HuH-7 (cell line): Measurements from ENCODE around the gene TMEM179B.
"Not testable (repeated sequence)": the region's sequence is repeated elsewhere in the genome, so short reads cannot be mapped to it uniquely, and the experiment has no call there.

ENCODE experiments used
- DNase-seq: peaks from one replicate; pipeline ENCODE4 v3.0.0; 2011; ENCODE audit warnings: low spot score

TMEM179B gene

DNA sequence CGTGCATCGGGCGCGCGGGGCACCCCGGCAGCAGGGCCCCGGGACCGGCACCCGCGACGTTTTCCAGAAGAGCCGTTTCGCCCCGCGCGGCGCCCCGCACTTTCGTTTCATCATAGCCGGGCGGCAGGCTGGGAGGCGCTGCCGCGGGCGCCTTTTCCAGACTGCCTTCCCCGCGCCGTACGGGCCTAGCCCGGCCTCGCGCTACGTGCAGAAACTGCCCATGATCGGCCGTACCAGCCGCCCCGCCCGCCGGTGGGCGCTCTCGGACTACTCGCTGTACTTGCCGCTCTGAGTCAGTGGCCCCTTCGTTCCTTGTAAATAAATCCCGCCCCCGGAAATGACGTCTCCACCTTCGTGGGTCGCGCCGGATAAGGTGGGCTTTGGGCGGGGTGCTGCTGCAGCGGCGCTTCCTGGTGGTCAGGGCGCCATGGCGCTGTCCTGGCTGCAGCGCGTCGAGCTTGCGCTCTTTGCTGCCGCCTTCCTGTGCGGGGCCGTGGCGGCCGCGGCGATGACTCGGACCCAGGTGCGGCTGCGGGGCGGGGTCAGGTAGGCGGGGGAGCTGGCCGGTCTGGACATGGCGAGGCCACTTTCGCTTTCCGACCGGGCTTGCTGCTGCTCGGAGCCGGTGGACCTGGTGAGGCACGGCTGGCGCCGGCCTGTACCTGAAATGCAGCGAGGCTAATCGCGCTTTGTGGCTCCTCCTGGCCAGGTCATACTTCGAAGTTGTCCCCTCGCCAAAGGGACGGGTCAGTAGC is at the start of gene TMEM179B:
Gene TMEM179B (plus strand): TSS at position 398 of the 755 bp plus-strand sequence. CDS start 30 bp downstream, at position 428.
- peak; percentile 94 for DNase-seq

GRCh38 chr11:62747475-62748160 is 39.6 kb upstream of the TMEM179B start:
- DNase-seq = no peak

DNA sequence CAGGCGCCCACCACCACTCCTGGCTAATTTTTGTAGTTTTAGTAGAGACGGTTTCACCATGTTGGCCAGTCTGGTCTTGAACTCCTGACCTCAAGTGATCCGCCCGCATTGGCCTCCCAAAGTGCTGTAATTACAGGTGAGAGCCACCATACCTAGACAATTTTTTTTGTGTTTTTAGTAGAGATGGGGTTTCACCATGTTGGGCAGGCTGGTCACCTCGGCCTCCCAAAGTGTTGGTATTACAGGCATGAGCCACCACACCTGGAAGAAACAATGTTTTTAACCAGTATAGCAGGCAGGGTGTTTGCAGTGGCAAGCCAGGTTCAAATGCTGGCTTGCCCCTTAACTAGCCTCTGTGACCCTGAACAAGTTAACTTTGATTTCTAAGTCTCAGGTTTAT is 37.3 kb upstream of the TMEM179B start:
- not testable (repeated sequence) for DNase-seq

- DNase-seq = no peak
Observed at GRCh38 chr11:62752177-62752785, 34.9 kb upstream of the TMEM179B start.

GRCh38 chr11:62752994-62753735 is 34.0 kb upstream of the TMEM179B start:
- no peak for DNase-seq

GRCh38 chr11:62753736-62754603 is 33.2 kb upstream of the TMEM179B start, which contains the start of gene ZBTB3:
ZBTB3 (minus strand) TSS chr11:62754160; CDS start chr11:62753664, 496 bp downstream.
- peak; percentile 82 for DNase-seq

- DNase-seq = no peak
Observed at GRCh38 chr11:62755086-62755615, 32.1 kb upstream of the TMEM179B start.

DNA sequence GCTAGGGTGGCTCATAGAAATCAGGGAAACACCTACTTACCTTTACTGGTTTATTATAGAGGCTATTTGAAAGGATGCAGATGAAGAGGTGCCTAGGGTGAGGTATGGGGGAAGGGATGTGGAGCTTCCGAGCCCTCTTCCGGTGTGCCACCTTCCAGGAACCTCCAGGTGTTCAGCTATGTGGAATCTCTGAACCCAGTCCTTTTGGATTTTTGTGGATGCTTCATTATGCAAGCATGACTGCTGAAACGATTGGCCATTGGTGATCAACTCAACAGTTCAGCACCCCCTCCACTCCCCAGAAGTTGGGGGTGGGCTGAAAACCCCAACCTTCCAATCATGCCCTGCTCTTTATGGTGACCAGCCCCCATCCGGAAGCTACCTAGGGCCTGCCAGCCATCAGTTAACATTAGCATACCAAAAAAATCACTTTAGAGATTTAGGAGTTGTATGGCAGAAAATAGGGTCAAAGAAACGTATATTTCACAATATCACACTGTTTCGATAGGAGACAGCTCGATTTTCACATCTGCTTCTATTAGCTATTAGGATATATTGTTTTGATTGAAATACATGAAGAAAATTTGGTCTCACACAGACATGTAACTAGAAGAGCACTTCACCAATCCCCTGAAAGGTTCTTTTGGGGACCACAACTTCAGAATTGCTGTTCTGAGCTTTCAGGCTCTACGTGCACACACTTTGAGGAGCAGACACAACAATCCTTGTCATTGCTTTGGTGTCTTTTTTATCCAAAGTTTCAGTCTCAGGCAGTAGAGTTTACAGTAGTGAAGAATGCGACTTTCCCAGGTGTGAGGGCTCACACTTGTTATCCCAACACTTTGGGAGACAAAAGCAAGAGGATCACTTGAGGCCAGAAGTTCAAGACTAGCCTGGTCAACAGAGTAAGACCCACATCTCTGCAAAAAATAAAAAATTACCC is 29.1 kb upstream of the TMEM179B start:
- DNase-seq = no peak

GRCh38 chr11:62760867-62761227 is 26.4 kb upstream of the TMEM179B start:
- DNase-seq = not testable (repeated sequence)

DNA sequence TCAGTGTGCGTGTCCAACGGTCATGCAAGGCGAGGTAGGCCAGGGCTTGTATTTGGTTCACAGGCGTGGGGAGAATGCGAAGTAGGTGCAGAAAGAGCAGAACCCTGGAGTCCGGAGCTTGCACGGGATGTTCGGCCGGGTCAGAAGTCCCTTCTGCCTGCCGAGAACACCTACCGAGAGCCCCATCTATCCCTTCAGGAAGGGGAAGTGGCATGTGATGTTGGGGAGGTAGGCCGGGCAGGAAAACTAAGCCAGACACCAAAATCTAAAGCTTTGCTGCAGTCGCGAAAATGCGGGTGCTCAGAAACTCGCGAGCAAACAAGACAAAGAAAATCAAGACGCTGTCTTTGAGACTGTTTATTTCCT is 16.4 kb upstream of the TMEM179B start:
- DNase-seq = no peak

GRCh38 chr11:62771144-62772021 is 15.8 kb upstream of the TMEM179B start, which contains the start of gene TAF6L:
TAF6L (plus strand) TSS chr11:62771396; CDS start chr11:62775784, 4,388 bp downstream.
- peak; percentile 93 for DNase-seq

DNA sequence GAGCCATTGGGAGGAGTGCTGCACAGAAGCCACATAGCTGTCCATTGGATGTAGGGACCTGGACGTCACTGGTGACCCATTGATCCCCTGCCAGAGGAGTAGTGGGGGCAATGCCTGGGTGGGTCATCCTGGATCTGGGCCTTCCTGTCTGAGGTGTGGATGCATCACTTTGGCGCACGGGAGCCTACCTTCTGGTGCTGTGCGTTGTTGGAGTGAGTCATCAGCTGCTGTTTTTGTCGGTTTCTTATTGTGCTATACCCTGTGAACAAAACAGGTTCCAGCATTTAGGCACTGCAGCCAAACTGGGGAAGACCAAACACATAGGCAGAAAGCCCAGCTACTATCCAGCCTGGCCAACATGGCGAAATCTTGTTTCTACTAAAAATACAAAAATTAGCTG is 12.8 kb upstream of the TMEM179B start:
- no peak for DNase-seq

DNA sequence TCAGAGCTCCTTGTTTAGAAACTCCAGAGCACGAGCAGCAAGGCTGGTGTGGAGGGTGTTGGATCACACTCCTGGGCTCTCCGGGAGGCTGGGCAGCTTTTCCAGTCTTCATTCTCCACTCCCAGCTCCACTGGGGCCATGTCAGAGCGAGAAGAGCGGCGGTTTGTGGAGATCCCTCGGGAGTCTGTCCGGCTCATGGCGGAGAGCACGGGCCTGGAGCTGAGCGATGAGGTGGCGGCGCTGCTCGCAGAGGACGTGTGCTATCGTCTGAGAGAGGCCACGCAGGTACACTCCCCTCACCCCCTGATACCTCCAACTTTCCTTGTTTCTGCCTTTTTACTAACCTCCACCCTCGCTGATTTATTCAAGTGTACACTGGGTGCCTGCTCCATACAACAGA is 11.6 kb upstream of the TMEM179B start:
- no peak for DNase-seq

- DNase-seq = no peak
Observed at GRCh38 chr11:62777389-62777788, 9.8 kb upstream of the TMEM179B start.

DNA sequence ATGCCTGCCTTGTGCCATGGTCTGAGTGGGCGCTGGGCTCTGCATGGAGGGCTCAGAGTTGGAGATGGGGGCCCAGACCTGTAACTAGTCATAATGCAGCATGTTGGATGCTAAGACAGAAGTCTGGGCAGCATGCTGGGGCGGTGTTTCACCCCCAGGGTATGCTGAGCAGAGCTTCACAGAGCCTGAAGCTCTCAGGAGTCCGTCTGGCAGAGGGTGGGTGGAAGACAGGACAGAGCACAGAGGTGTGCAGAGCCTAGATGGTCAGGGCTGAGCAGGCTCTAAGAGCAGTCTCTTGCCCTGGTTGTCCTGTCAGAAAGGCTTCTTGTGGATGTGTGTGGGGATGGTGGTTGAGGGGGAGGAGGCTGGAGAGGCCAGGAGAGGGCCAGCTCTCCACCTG is 8.8 kb upstream of the TMEM179B start:
- DNase-seq = no peak

- no peak for DNase-seq
Observed at GRCh38 chr11:62782753-62783152, 4.4 kb upstream of the TMEM179B start.

- peak; percentile 92 for DNase-seq
Observed at GRCh38 chr11:62786318-62787004, 741 bp upstream of the TMEM179B start.

DNA sequence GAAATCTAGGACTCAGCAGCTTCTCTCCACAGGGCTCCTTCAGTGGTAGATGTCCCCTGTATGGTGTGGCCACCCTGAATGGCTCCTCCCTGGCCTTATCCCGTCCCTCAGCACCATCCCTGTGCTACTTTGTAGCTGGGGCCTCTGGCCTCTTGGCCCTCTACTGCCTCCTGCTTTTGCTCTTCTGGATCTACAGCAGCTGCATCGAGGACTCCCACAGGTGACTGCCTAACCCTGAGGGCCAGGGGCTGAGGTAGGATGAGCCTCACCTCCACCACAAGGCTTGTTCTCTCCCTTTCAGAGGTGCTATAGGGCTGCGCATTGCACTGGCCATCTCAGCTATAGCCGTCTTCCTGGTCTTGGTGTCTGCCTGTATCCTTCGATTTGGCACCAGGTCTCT is 1.8 kb downstream of the TMEM179B start:
- no peak for DNase-seq
